CD14-positive monocyte (primary cell): ENCODE measurements around the gene TRPM5. TPM values are rescaled to one million over a fixed set of nuclear protein-coding genes. Genes with fewer than 3 reads are reported as not detected.

ENCODE experiments used
- DNase-seq, 3 donors: peaks; one replicate each; pipeline ENCODE4 v3.0.0-alpha.2; 2011 to 2022
- H2AFZ ChIP-seq: 2 replicates; pipeline ENCODE4 v1.6.0; 2012; ENCODE audit warnings: mild to moderate bottlenecking, low read depth, low read length, inconsistent platforms; ENCODE audit not compliant: insufficient read depth, poor library complexity, severe bottlenecking
- H3K27ac ChIP-seq, 2 donors: 1 replicate in 1 of 2; 2 replicates in 1 of 2; pipeline ENCODE4 v1.5.1; 2012 to 2013; ENCODE audit warnings: low read length in 2 of 2, control low read depth in 1 of 2, inconsistent platforms in 1 of 2, low read depth in 1 of 2, mild to moderate bottlenecking in 1 of 2
- H3K27me3 ChIP-seq, 2 donors: one replicate each; pipeline versions ENCODE4 v1.6.0 to v1.6.1; 2011 to 2013; ENCODE audit warnings: low read length in 2 of 2; ENCODE audit not compliant: control insufficient read depth in 2 of 2, insufficient read depth in 2 of 2
- H3K36me3 ChIP-seq, 2 donors: replicated peaks in 1 of 2; 1 replicate in 1 of 2; 2 replicates in 1 of 2; pipeline versions ENCODE4 v1.5.1 to v1.6.1; 2012 to 2013; ENCODE audit warnings: low read length in 2 of 2, control low read depth in 1 of 2, inconsistent platforms in 1 of 2, mild to moderate bottlenecking in 1 of 2; ENCODE audit not compliant: insufficient read depth in 2 of 2, control insufficient read depth in 1 of 2
- H3K4me1 ChIP-seq, 2 donors: 1 replicate in 1 of 2; 2 replicates in 1 of 2; pipeline versions ENCODE4 v1.5.1 to v1.6.1; 2012 to 2013; ENCODE audit warnings: low read length in 2 of 2, control low read depth in 1 of 2, inconsistent platforms in 1 of 2, mild to moderate bottlenecking in 1 of 2, moderate library complexity in 1 of 2; ENCODE audit not compliant: insufficient read depth in 2 of 2, control insufficient read depth in 1 of 2
- H3K4me2 ChIP-seq: replicated peaks from 2 replicates; pipeline ENCODE3; 2012; ENCODE audit warnings: low read length, moderate library complexity, mild to moderate bottlenecking; ENCODE audit not compliant: poor library complexity, severe bottlenecking; ENCODE audit errors: extremely low read depth
- H3K4me3 ChIP-seq, 3 experiments: fragments of 200-600 bp in 1 of 3; sonication (generic) in 1 of 3; replicated peaks in 1 of 3; 1 replicate in 2 of 3; 2 replicates in 1 of 3; pipeline ENCODE4 v1.5.1; 2011 to 2013; ENCODE audit warnings: low read length in 3 of 3, mild to moderate bottlenecking in 3 of 3, control low read depth in 2 of 3, low read depth in 2 of 3, inconsistent platforms in 1 of 3, moderate library complexity in 1 of 3
- H3K79me2 ChIP-seq: 2 replicates; pipeline ENCODE4 v1.6.0; 2012; ENCODE audit warnings: mild to moderate bottlenecking, control low read depth, inconsistent platforms, low read length, moderate library complexity; ENCODE audit not compliant: insufficient read depth
- H3K9ac ChIP-seq: 2 replicates; pipeline ENCODE4 v1.6.0; 2017; ENCODE audit warnings: low read length, mild to moderate bottlenecking; ENCODE audit not compliant: insufficient read depth, poor library complexity, severe bottlenecking
- H3K9me3 ChIP-seq, 2 donors: replicated peaks in 1 of 2; 1 replicate in 1 of 2; 2 replicates in 1 of 2; pipeline versions ENCODE4 v1.5.1 to v1.6.1; 2012 to 2013; ENCODE audit warnings: low read length in 2 of 2, control low read depth in 1 of 2; ENCODE audit not compliant: control insufficient read depth in 1 of 2, insufficient read depth in 1 of 2
- H4K20me1 ChIP-seq: 2 replicates; pipeline ENCODE4 v1.6.0; 2012; ENCODE audit warnings: mild to moderate bottlenecking, low read length, control low read depth, moderate library complexity; ENCODE audit not compliant: insufficient read depth
- H3K27ac Mint-ChIP-seq, 7 donors: one replicate each; pipeline ENCODE4 v1.8.0; 2020; ENCODE audit warnings: mild to moderate bottlenecking in 7 of 7, mixed read lengths in 7 of 7, moderate library complexity in 6 of 7, inconsistent platforms in 2 of 7
- H3K27me3 Mint-ChIP-seq, 3 donors: one replicate each; pipeline ENCODE4 v1.8.0; 2021 to 2022; ENCODE audit warnings: low read depth in 3 of 3, mild to moderate bottlenecking in 3 of 3, mixed read lengths in 3 of 3, moderate library complexity in 3 of 3, inconsistent platforms in 1 of 3
- H3K36me3 Mint-ChIP-seq, 2 donors: one replicate each; pipeline ENCODE4 v1.8.0; 2020; ENCODE audit warnings: mixed read lengths in 2 of 2, inconsistent platforms in 1 of 2, mild to moderate bottlenecking in 1 of 2
- H3K4me1 Mint-ChIP-seq: one replicate; pipeline ENCODE4 v1.8.0; 2020; ENCODE audit warnings: mild to moderate bottlenecking, mixed read lengths
- H3K4me3 Mint-ChIP-seq, 2 donors: one replicate each; pipeline ENCODE4 v1.8.0; 2020; ENCODE audit warnings: mild to moderate bottlenecking in 2 of 2, mixed read lengths in 2 of 2, moderate library complexity in 1 of 2
- H3K9me3 Mint-ChIP-seq, 7 donors: one replicate each; pipeline ENCODE4 v1.8.0; 2020 to 2022; ENCODE audit warnings: mixed read lengths in 7 of 7, mild to moderate bottlenecking in 6 of 7, moderate library complexity in 6 of 7, inconsistent platforms in 2 of 7
- CTCF ChIP-seq: fragments of 200-600 bp; IDR thresholded peaks from one replicate; pipeline ENCODE4 v1.8.0; 2022; ENCODE audit warnings: antibody characterized with exemption, mild to moderate bottlenecking
- WGBS: methylation state at CpG from one replicate; pipeline ENCODE4 v1.1.5; 2013; ENCODE audit warnings: missing lambda C conversion rate; ENCODE audit not compliant: insufficient coverage; 5-methylcytosine and 5-hydroxymethylcytosine counted together
- intact Hi-C, 2 donors: fragments of 100-400 bp; cut with micrococcal nuclease; formaldehyde crosslinking; loops; one replicate each; pipeline versions ENCODE4 v1.15.0 to v1.15.1; 2023
- polyA plus RNA-seq, 3 donors: library from polyadenylated mRNA; depleted of rRNA in 1 of 3; unstranded in 2 of 3; stranded (reverse) in 1 of 3; fragments of 300-500 nt in 2 of 3; fragments of >200 nt in 1 of 3; fragmentation: Illumina TruSeq in 2 of 3; gene quantifications; 1 replicate in 2 of 3; 2 replicates in 1 of 3; pipeline ENCODE4 v1.2.3, GENCODE V29; 2012 to 2021

The TRPM5 gene
- polyA plus RNA-seq, 3 donors, result 0.03 TPM; not detected in 2

GRCh38 chr11:2443406-2443805 lies 908 bp downstream of the TRPM5 start:
- H3K27me3 Mint-ChIP-seq, result peaks cover 10 to 33% (median 16%) of the 10 kb centered on the region in 3 donors
- peaks cover 38% of the 10 kb centered on the region for H3K4me1 Mint-ChIP-seq
- H3K4me2 ChIP-seq, result no peak overlapping the region
- peaks cover 45 to 52% of the 10 kb centered on the region in 2 donors for H3K4me1 ChIP-seq
- no peak overlapping the region for H3K4me3 ChIP-seq
- peaks cover 0 to 4% (median 3%) of the 10 kb centered on the region in 7 donors for H3K9me3 Mint-ChIP-seq
- H3K27ac ChIP-seq, result no peak overlapping the region
- H2AFZ ChIP-seq, result no peak overlapping the region
- H3K9me3 ChIP-seq, result no peaks in the 10 kb centered on the region
- peaks cover 0 to 19% of the 10 kb centered on the region in 2 donors for H3K27me3 ChIP-seq
- no peaks in the 10 kb centered on the region for H3K36me3 Mint-ChIP-seq
- H3K9ac ChIP-seq, result no peak overlapping the region
- H3K36me3 ChIP-seq, result no peaks in the 10 kb centered on the region
- no peak overlapping the region for H3K27ac Mint-ChIP-seq
- H3K4me3 Mint-ChIP-seq, result peak overlapping the region in 1 of 2 donors; percentile 70
- no peak for DNase-seq
- TF ChIP-seq CTCF, result no peak
- intact Hi-C loops, result loop anchor here in 1 of 2 donors (2.0 kb wide), 1 partner anchor 441 kb away; the partner anchor contains the start of gene CDKN1C
- WGBS, result 78% methylated on average over 8 of the region's 11 CpGs
- peaks cover 35% of the 10 kb centered on the region for H4K20me1 ChIP-seq
- H3K79me2 ChIP-seq, result peaks cover 34% of the 10 kb centered on the region

GRCh38 chr11:2442589-2442988 lies 1.7 kb downstream of the TRPM5 start:
- Mint-ChIP-seq H3K27ac (no peak overlapping the region), H3K4me1 (peaks cover 30% of the 10 kb centered on the region), H3K36me3 (no peaks in the 10 kb centered on the region), H3K27me3 (peaks cover 18 to 37% (median 18%) of the 10 kb centered on the region in 3 donors), H3K4me3 (peak overlapping the region in 1 of 2 donors; percentile 70), H3K9me3 (peaks cover 0 to 4% (median 3%) of the 10 kb centered on the region in 7 donors)
- no peak overlapping the region for H3K9ac ChIP-seq
- peaks cover 37 to 44% of the 10 kb centered on the region in 2 donors for H3K4me1 ChIP-seq
- no peak overlapping the region for H3K4me2 ChIP-seq
- no peaks in the 10 kb centered on the region for H3K9me3 ChIP-seq
- H3K36me3 ChIP-seq, result no peaks in the 10 kb centered on the region
- peaks cover 26% of the 10 kb centered on the region for H3K79me2 ChIP-seq
- TF ChIP-seq CTCF, result no peak
- no peak overlapping the region for H3K27ac ChIP-seq
- no peak overlapping the region for H2AFZ ChIP-seq
- H4K20me1 ChIP-seq, result peaks cover 27% of the 10 kb centered on the region
- no CpG with 5 or more reads among the region's 2 CpGs for WGBS
- no peak overlapping the region for H3K4me3 ChIP-seq
- H3K27me3 ChIP-seq, result peaks cover 0 to 21% of the 10 kb centered on the region in 2 donors
- DNase-seq, result no peak
- intact Hi-C loops, result loop anchor here in 1 of 2 donors (2.0 kb wide), 1 partner anchor 442 kb away; the partner anchor contains the start of gene CDKN1C
